SK-N-SH (cell line): ENCODE results near the gene TLCD2.

Source experiments
- CTCF ChIP-seq: fragments of 200-600 bp; sonication (generic); IDR thresholded peaks from 2 replicates; pipeline ENCODE4 v1.6.1; 2017; ENCODE audit warnings: antibody characterized with exemption, mild to moderate bottlenecking, moderate library complexity
- EP300 ChIP-seq, 2 experiments: IDR thresholded peaks; 2 replicates each; pipeline versions ENCODE4 v1.4.0 to v1.6.1; 2012; ENCODE audit warnings: borderline replicate concordance in 1 of 2, low read depth in 1 of 2, low read length in 1 of 2
- MAX ChIP-seq: IDR thresholded peaks from 2 replicates; pipeline ENCODE4 v1.4.0; 2012; ENCODE audit warnings: low read depth
- MXI1 ChIP-seq: IDR thresholded peaks from 2 replicates; pipeline ENCODE4 v1.6.1; 2012; ENCODE audit warnings: mild to moderate bottlenecking, low read depth, low read length, improper control_type of control experiment
- POLR2AphosphoS5 ChIP-seq: IDR thresholded peaks from 2 replicates; pipeline ENCODE4 v1.6.1; 2012; ENCODE audit warnings: low read depth, low read length
- RAD21 ChIP-seq: IDR thresholded peaks from 2 replicates; pipeline ENCODE4 v1.6.1; 2012; ENCODE audit warnings: mild to moderate bottlenecking, low read length
- RXRA ChIP-seq: IDR thresholded peaks from 2 replicates; pipeline ENCODE4 v1.4.0; 2012; ENCODE audit warnings: low read depth, mild to moderate bottlenecking, borderline replicate concordance
- TAF1 ChIP-seq: IDR thresholded peaks from 2 replicates; pipeline ENCODE4 v1.6.1; 2012; ENCODE audit warnings: low read depth, mild to moderate bottlenecking, low read length, moderate library complexity, borderline replicate concordance
- YY1 ChIP-seq: IDR thresholded peaks from 2 replicates; pipeline ENCODE4 v1.4.0; 2012; ENCODE audit warnings: low read depth, mild to moderate bottlenecking
- ZBTB33 ChIP-seq: IDR thresholded peaks from 2 replicates; pipeline ENCODE4 v1.4.0; 2012; ENCODE audit warnings: low read depth, borderline replicate concordance

GRCh38 chr17:1724351-1724868 is 14.2 kb upstream of the TLCD2 start, which contains the start of gene WDR81:
- no peak for TF ChIP-seq RXRA
- no peak for TF ChIP-seq RAD21
- peak; percentile 98 for TF ChIP-seq MAX
- TF ChIP-seq MXI1: peak; percentile 94
- no peak for TF ChIP-seq CTCF
- peak; percentile 7; the same call in 1 of the 2 replicates for TF ChIP-seq TAF1
- no peak for TF ChIP-seq ZBTB33
- no peak for TF ChIP-seq YY1
- TF ChIP-seq POLR2AphosphoS5: no peak; the same call in 1 of the 2 replicates
- TF ChIP-seq EP300 (IDR thresholded peaks at IDR 0.05; ENCODE audit: borderline replicate concordance in 1 of 2, low read depth in 1 of 2, low read length in 1 of 2): no peak
